ENCODE data around the gene WDSUB1.

The WDSUB1 gene

DNA sequence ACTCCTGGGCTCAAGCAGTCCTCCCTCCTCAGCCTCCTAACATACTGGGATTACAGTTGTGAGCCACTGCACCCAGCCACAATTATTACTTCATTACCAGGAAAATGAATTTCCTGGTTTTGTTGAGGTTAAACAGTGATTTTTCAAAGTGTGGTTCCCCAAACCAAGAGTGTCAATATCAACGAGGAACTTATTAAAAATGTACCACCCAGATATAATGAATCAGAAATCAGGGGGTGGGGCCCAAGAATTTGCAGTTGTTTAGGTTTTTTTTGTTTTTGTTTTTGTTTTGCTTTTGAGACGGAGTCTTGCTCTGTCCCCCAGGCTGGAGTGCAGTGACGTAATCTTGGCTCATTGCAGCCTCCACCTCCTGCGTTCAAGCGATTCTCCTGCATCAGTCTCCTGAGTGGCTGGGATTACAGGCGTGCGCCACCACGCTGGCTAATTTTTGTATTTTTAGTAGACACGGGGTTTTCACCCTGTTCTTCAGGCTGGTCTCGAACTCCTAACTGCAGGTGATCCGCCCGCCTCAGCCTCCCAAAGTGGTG lies 94.1 kb downstream of the WDSUB1 start:
- no peak for FAIRE-seq

DNA sequence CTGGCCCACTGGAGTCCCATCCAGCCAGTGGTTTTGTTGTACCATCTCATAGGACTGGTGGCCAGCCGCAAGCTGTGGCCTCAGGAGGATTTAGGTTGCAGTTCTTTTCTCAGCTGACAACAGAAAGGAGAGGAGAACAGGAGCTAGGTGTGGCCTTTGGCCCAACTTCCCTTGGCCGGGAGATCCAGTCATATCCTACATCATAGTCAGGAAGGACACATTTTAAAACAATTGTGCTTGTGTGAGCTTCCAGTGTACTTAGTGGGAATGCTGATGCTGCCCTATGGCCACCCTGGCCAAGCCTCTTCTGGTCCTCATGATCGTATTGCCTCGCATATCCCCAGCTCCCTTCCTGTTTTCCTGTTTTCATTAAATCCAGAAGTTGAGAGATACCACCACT lies 98.1 kb downstream of the WDSUB1 start:
- FAIRE-seq = no peak

DNA sequence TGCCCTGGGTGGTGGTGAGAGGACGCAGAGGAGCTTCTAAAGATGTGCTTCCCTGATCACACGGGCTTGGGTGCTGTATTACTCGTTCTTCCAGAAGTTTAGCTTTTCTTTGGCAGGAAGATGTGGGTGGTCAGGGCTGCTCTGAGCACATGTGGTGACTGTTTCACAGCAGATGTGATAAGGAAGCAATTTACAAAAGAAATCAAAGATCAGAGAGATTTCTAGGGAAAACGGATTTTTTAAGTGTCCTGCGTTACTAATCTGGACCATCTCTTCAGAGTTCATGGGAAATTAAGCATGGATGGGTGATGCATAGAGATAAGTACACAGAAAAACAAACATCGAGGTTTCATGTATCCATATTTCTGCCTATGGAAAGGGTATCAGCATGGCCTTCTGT lies 99.4 kb downstream of the WDSUB1 start:
- no peak for FAIRE-seq

DNA sequence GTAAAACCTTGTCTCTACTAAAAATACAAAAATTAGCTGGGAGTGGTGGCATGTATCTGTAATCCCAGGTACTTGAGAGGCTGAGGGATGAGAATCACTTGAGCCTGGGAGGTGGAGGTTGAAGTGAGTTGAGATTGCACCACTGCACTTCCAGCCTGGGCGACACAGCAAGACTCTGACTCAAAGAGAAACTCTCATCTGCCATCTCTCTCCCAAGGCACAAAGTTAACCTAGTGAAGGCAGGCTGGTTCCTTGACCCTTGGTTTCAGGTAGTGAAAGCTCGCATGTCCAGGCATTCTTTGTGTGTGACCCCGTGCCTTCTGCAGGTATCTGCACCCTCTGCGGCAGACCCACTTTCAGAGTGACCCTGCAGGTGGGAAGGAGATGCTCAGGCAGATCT lies 100.0 kb downstream of the WDSUB1 start:
- FAIRE-seq = no peak

All from TTC549 (cell line).